ENCODE measurements around the gene ELL2. TPM values are rescaled to one million over a fixed set of nuclear protein-coding genes. Genes with fewer than 3 reads are reported as not detected.
"Not testable (repeated sequence)": the region's sequence is repeated elsewhere in the genome, so short reads cannot be mapped to it uniquely, and the experiment has no call there.

ELL2 gene
- total and polyA plus RNA-seq, 2 donors from 2014 or later = 10.1 to 37.2 TPM

- H3K4me1 ChIP-seq (ENCODE audit: control insufficient read depth in 2 of 3, insufficient read depth in 2 of 3, low read depth in 1 of 3, low read length in 3 of 3) = no peaks in the 10 kb centered on the region
- no peaks in the 10 kb centered on the region for H3K27me3 ChIP-seq (ENCODE audit: control insufficient read depth, insufficient read depth, low read length)
- DNase-seq (no peak), FAIRE-seq (no peak)
- no peak overlapping the region for H3K27ac ChIP-seq (ENCODE audit: low read depth in 2 of 2, low read length in 2 of 2)
- intact Hi-C loops (cut with DNase I) = no loop called here
- no peak for TF ChIP-seq CTCF (IDR thresholded peaks at IDR 0.05; ENCODE audit: borderline replicate concordance, extremely low read depth, insufficient read depth)
- H3K4me3 ChIP-seq (ENCODE audit: low read length in 3 of 3) = no peak overlapping the region
- H3K9ac ChIP-seq (ENCODE audit: low read length in 3 of 3) = no peak overlapping the region
- H3K9me3 ChIP-seq (ENCODE audit: control insufficient read depth in 2 of 3, insufficient read depth in 1 of 3, low read length in 3 of 3) = peaks cover 0 to 5% (median 0%) of the 10 kb centered on the region in 3 donors
- no peaks in the 10 kb centered on the region for H3K36me3 ChIP-seq (ENCODE audit: control insufficient read depth in 2 of 3, insufficient read depth in 3 of 3, low read length in 3 of 3)
These were observed 90.4 kb downstream of the ELL2 start for GRCh38 chr5:95871146-95871806.

GRCh38 chr5:95870105-95870672, 91.5 kb downstream of the ELL2 start:
- H3K27ac ChIP-seq (ENCODE audit: low read depth in 2 of 2, low read length in 2 of 2) = peak overlapping the region; percentile 11 to 32
- intact Hi-C loops (cut with DNase I) = no loop called here
- H3K36me3 ChIP-seq (ENCODE audit: control insufficient read depth in 2 of 3, insufficient read depth in 3 of 3, low read length in 3 of 3) = no peaks in the 10 kb centered on the region
- H3K4me3 ChIP-seq (ENCODE audit: low read length in 3 of 3) = no peak overlapping the region
- DNase-seq (no peak), FAIRE-seq (no peak)
- no peak for TF ChIP-seq CTCF (IDR thresholded peaks at IDR 0.05; ENCODE audit: borderline replicate concordance, extremely low read depth, insufficient read depth)
- no peaks in the 10 kb centered on the region for H3K4me1 ChIP-seq (ENCODE audit: control insufficient read depth in 2 of 3, insufficient read depth in 2 of 3, low read depth in 1 of 3, low read length in 3 of 3)
- peaks cover 0 to 5% (median 0%) of the 10 kb centered on the region in 3 donors for H3K9me3 ChIP-seq (ENCODE audit: control insufficient read depth in 2 of 3, insufficient read depth in 1 of 3, low read length in 3 of 3)
- H3K9ac ChIP-seq (ENCODE audit: low read length in 3 of 3) = no peak overlapping the region
- H3K27me3 ChIP-seq (ENCODE audit: control insufficient read depth, insufficient read depth, low read length) = no peaks in the 10 kb centered on the region

- H3K36me3 ChIP-seq (ENCODE audit: control insufficient read depth in 2 of 3, insufficient read depth in 3 of 3, low read length in 3 of 3); H3K27me3 ChIP-seq (ENCODE audit: control insufficient read depth, insufficient read depth, low read length); intact Hi-C loops (cut with DNase I); H3K4me1 ChIP-seq (ENCODE audit: control insufficient read depth in 2 of 3, insufficient read depth in 2 of 3, low read depth in 1 of 3, low read length in 3 of 3); H3K4me3 ChIP-seq (ENCODE audit: low read length in 3 of 3); FAIRE-seq; H3K9ac ChIP-seq (ENCODE audit: low read length in 3 of 3); H3K27ac ChIP-seq (ENCODE audit: low read depth in 2 of 2, low read length in 2 of 2); H3K9me3 ChIP-seq (ENCODE audit: control insufficient read depth in 2 of 3, insufficient read depth in 1 of 3, low read length in 3 of 3); DNase-seq: not testable (repeated sequence)
These were observed 92.3 kb downstream of the ELL2 start for GRCh38 chr5:95869173-95869855.

GRCh38 chr5:95868136-95868535, 93.5 kb downstream of the ELL2 start:
- no peaks in the 10 kb centered on the region for H3K27me3 ChIP-seq (ENCODE audit: control insufficient read depth, insufficient read depth, low read length)
- no peak overlapping the region for H3K4me3 ChIP-seq (ENCODE audit: low read length in 3 of 3)
- H3K27ac ChIP-seq (ENCODE audit: low read depth in 2 of 2, low read length in 2 of 2) = no peak overlapping the region
- no peak for TF ChIP-seq CTCF (IDR thresholded peaks at IDR 0.05; ENCODE audit: borderline replicate concordance, extremely low read depth, insufficient read depth)
- H3K36me3 ChIP-seq (ENCODE audit: control insufficient read depth in 2 of 3, insufficient read depth in 3 of 3, low read length in 3 of 3) = no peaks in the 10 kb centered on the region
- no peak for FAIRE-seq
- no peaks in the 10 kb centered on the region for H3K9me3 ChIP-seq (ENCODE audit: control insufficient read depth in 2 of 3, insufficient read depth in 1 of 3, low read length in 3 of 3)
- intact Hi-C loops (cut with DNase I) = no loop called here
- DNase-seq = no peak
- no peak overlapping the region for H3K9ac ChIP-seq (ENCODE audit: low read length in 3 of 3)
- H3K4me1 ChIP-seq (ENCODE audit: control insufficient read depth in 2 of 3, insufficient read depth in 2 of 3, low read depth in 1 of 3, low read length in 3 of 3) = no peaks in the 10 kb centered on the region
